Measurements from ENCODE around the gene PARK7.
A peak's percentile ranks its signal among the peaks of the same experiment; 100 is the strongest.
"Not testable (repeated sequence)": the region's sequence is repeated elsewhere in the genome, so short reads cannot be mapped to it uniquely, and the experiment has no call there.

The PARK7 gene

GRCh38 chr1:7962014-7962335 is 464 bp downstream of the PARK7 start:
- FAIRE-seq: no peak
- TF ChIP-seq POLR2AphosphoS5 (IDR thresholded peaks at IDR 0.05; ENCODE audit: low read depth, low read length) (peak; percentile 42; the same call in 1 of the 2 replicates), SPI1 (IDR thresholded peaks at IDR 0.05; ENCODE audit: low read depth, low read length) (no peak), POLR2A (IDR thresholded peaks at IDR 0.05; ENCODE audit: low read depth, low read length) (peak; percentile 55; the same call in 1 of the 2 replicates), POU2F2 (IDR thresholded peaks at IDR 0.05; ENCODE audit: low read depth, low read length) (no peak)
- no peak for DNase-seq (ENCODE audit: insufficient read length, low spot score)

- FAIRE-seq (no peak), DNase-seq (ENCODE audit: insufficient read length, low spot score) (no peak)
- TF ChIP-seq POU2F2 (IDR thresholded peaks at IDR 0.05; ENCODE audit: low read depth, low read length) (no peak), POLR2AphosphoS5 (IDR thresholded peaks at IDR 0.05; ENCODE audit: low read depth, low read length) (no peak), PAX5 (IDR thresholded peaks at IDR 0.05; ENCODE audit: insufficient read depth, low read length, severe bottlenecking) (no peak), SPI1 (IDR thresholded peaks at IDR 0.05; ENCODE audit: low read depth, low read length) (no peak), POLR2A (IDR thresholded peaks at IDR 0.05; ENCODE audit: low read depth, low read length) (no peak), TAF1 (IDR thresholded peaks at IDR 0.05; ENCODE audit: low read depth, low read length) (no peak)
Measured at GRCh38 chr1:7962636-7963377, 1.3 kb downstream of the PARK7 start.

- DNase-seq (ENCODE audit: insufficient read length, low spot score); FAIRE-seq: not testable (repeated sequence)
Measured at GRCh38 chr1:7963378-7963730, 1.8 kb downstream of the PARK7 start.

DNA sequence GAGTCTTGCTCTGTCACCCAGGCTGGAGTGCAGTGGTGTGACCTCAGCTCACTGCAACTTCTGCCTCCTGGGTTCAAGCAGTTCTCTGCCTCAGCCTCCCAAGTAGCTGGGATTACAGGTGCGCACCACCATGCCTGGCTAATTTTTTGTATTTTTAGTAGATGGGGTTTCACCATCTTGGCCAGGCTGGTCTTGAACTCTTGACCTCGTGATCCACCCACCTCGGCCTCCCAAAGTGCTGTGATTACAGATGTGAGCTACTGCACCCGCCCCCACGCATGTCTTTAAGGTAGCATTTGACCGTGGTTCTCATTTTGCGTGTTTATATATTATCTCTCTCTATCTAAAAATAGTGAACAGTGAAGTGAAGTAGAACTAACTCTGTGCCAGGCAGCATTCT is 2.3 kb downstream of the PARK7 start:
- not testable (repeated sequence) for FAIRE-seq; DNase-seq (ENCODE audit: insufficient read length, low spot score)

GRCh38 chr1:7964476-7964875 is 3.0 kb downstream of the PARK7 start:
- no peak for FAIRE-seq
- no peak for TF ChIP-seq POLR2A (IDR thresholded peaks at IDR 0.05; ENCODE audit: low read depth, low read length)
- no peak for TF ChIP-seq POU2F2 (IDR thresholded peaks at IDR 0.05; ENCODE audit: low read depth, low read length)
- TF ChIP-seq POLR2AphosphoS5 (IDR thresholded peaks at IDR 0.05; ENCODE audit: low read depth, low read length): no peak
- TF ChIP-seq SPI1 (IDR thresholded peaks at IDR 0.05; ENCODE audit: low read depth, low read length): no peak
- TF ChIP-seq TAF1 (IDR thresholded peaks at IDR 0.05; ENCODE audit: low read depth, low read length): no peak
- no peak for TF ChIP-seq PAX5 (IDR thresholded peaks at IDR 0.05; ENCODE audit: insufficient read depth, low read length, severe bottlenecking)

DNA sequence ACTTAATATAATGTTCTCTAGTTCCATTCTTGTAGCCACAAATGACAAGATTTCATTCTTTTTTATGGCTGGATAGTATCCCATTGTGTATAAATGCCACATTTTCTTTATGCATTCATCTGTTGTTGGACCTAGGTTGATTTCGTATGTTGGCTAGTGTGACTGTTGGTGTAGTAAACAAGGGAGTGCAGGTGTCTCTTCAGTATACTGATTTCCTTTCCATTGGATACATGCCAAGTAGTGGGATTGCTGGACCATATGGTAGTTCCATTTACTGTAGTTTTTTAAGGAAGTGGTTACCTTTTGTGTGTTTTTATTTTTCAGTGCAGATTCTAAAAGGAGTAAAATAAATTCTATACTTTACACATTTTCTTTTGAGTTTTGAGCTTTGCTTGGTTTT is 5.7 kb downstream of the PARK7 start:
- FAIRE-seq: no peak
- DNase-seq (ENCODE audit: insufficient read length, low spot score): no peak

More at GRCh38 chr1:7964476-7964875, 3.0 kb downstream of the PARK7 start:
- DNase-seq (ENCODE audit: insufficient read length, low spot score): no peak

DNA sequence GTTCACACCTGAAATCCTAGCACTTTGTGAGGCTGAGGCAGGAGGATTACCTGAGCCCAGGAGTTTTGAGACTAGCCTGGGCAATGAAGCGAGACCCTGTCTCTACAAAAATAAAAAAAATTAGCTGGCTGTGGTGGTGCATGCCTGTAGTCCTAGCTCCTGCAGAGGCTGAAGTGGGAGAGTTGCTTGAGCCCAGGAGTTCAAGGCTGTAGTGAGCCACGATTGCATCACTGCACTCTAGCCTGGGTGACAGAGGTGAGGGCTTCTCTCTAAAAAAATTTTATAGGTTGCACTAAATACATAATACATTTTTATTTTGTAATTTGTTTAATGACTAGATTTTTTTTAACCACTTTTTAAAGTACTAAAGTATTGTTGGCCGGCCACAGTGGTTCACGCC is 6.1 kb downstream of the PARK7 start:
- DNase-seq (ENCODE audit: insufficient read length, low spot score) (no peak), FAIRE-seq (no peak)
- TF ChIP-seq POLR2AphosphoS5 (IDR thresholded peaks at IDR 0.05; ENCODE audit: low read depth, low read length) (no peak), PAX5 (IDR thresholded peaks at IDR 0.05; ENCODE audit: insufficient read depth, low read length, severe bottlenecking) (no peak), SPI1 (IDR thresholded peaks at IDR 0.05; ENCODE audit: low read depth, low read length) (no peak), POLR2A (IDR thresholded peaks at IDR 0.05; ENCODE audit: low read depth, low read length) (no peak), TAF1 (IDR thresholded peaks at IDR 0.05; ENCODE audit: low read depth, low read length) (no peak), POU2F2 (IDR thresholded peaks at IDR 0.05; ENCODE audit: low read depth, low read length) (no peak)

More for the DNA sequence above, 5.7 kb downstream of the PARK7 start:
- no peak for TF ChIP-seq POLR2AphosphoS5 (IDR thresholded peaks at IDR 0.05; ENCODE audit: low read depth, low read length)
- TF ChIP-seq SPI1 (IDR thresholded peaks at IDR 0.05; ENCODE audit: low read depth, low read length): 0 out of 2 replicates have a peak, but pooled peaks have one; percentile 4
- no peak for TF ChIP-seq TAF1 (IDR thresholded peaks at IDR 0.05; ENCODE audit: low read depth, low read length)
- TF ChIP-seq POLR2A (IDR thresholded peaks at IDR 0.05; ENCODE audit: low read depth, low read length): no peak
- no peak for TF ChIP-seq PAX5 (IDR thresholded peaks at IDR 0.05; ENCODE audit: insufficient read depth, low read length, severe bottlenecking)

GRCh38 chr1:7970246-7970645 is 8.7 kb downstream of the PARK7 start:
- FAIRE-seq (no peak), DNase-seq (ENCODE audit: insufficient read length, low spot score) (no peak)
- TF ChIP-seq PAX5 (IDR thresholded peaks at IDR 0.05; ENCODE audit: insufficient read depth, low read length, severe bottlenecking) (no peak), POU2F2 (IDR thresholded peaks at IDR 0.05; ENCODE audit: low read depth, low read length) (no peak), TAF1 (IDR thresholded peaks at IDR 0.05; ENCODE audit: low read depth, low read length) (no peak), POLR2A (IDR thresholded peaks at IDR 0.05; ENCODE audit: low read depth, low read length) (no peak), POLR2AphosphoS5 (IDR thresholded peaks at IDR 0.05; ENCODE audit: low read depth, low read length) (no peak), SPI1 (IDR thresholded peaks at IDR 0.05; ENCODE audit: low read depth, low read length) (no peak)

- no peak for TF ChIP-seq SPI1 (IDR thresholded peaks at IDR 0.05; ENCODE audit: low read depth, low read length)
- TF ChIP-seq PAX5 (IDR thresholded peaks at IDR 0.05; ENCODE audit: insufficient read depth, low read length, severe bottlenecking): no peak
- no peak for TF ChIP-seq POLR2AphosphoS5 (IDR thresholded peaks at IDR 0.05; ENCODE audit: low read depth, low read length)
- no peak for TF ChIP-seq POLR2A (IDR thresholded peaks at IDR 0.05; ENCODE audit: low read depth, low read length)
- no peak for TF ChIP-seq POU2F2 (IDR thresholded peaks at IDR 0.05; ENCODE audit: low read depth, low read length)
- TF ChIP-seq TAF1 (IDR thresholded peaks at IDR 0.05; ENCODE audit: low read depth, low read length): no peak
- FAIRE-seq (no peak), DNase-seq (ENCODE audit: insufficient read length, low spot score) (no peak)
Measured at GRCh38 chr1:7971024-7971423, 9.5 kb downstream of the PARK7 start.

DNA sequence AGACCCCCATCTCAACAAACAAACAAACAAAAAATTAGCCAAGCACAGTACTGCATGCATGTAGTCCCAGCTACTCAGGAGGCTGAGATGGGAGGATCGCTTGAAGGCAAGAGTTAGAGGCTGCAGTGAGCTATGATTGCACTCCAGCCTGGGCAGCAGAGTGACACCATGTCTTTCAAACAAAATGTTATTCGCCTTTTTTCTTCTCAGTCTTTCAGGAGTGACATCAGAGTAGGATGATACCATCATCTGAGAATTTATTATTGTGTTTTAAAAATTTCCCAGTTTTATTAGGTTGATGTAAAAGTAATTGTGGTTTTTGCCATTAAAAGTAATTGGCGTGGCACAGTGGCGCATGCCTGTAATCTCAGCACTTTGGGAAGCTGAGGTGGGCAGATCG is 10.8 kb downstream of the PARK7 start:
- no peak for DNase-seq (ENCODE audit: insufficient read length, low spot score)
- TF ChIP-seq PAX5 (IDR thresholded peaks at IDR 0.05; ENCODE audit: insufficient read depth, low read length, severe bottlenecking) (no peak), SPI1 (IDR thresholded peaks at IDR 0.05; ENCODE audit: low read depth, low read length) (no peak), POLR2A (IDR thresholded peaks at IDR 0.05; ENCODE audit: low read depth, low read length) (no peak), POU2F2 (IDR thresholded peaks at IDR 0.05; ENCODE audit: low read depth, low read length) (no peak), POLR2AphosphoS5 (IDR thresholded peaks at IDR 0.05; ENCODE audit: low read depth, low read length) (no peak), TAF1 (IDR thresholded peaks at IDR 0.05; ENCODE audit: low read depth, low read length) (no peak)
- FAIRE-seq: no peak

Measured in GM12891 (cell line).